PC-3 (cell line): ENCODE measurements around the gene VAV3.

Experiments used
- CTCF ChIP-seq: fragments of 300-600 bp; sonication (generic); conservative IDR thresholded peaks from 2 replicates; pipeline ENCODE4 v1.5.1; 2017; ENCODE audit warnings: antibody characterized with exemption, low read depth, mild to moderate bottlenecking, low read length
- EZH2 ChIP-seq: fragments of 300-600 bp; sonication (generic); IDR thresholded peaks from one replicate; pipeline ENCODE4 v1.6.1; 2017; ENCODE audit warnings: antibody characterized with exemption, mild to moderate bottlenecking, low read length; ENCODE audit not compliant: unreplicated experiment

- TF ChIP-seq EZH2 (no peak), CTCF (no peak)
Measured at GRCh38 chr1:107912656-107913055, 52.3 kb downstream of the VAV3 start.
